ENCODE results near the gene CHD6.

The CHD6 gene

DNA sequence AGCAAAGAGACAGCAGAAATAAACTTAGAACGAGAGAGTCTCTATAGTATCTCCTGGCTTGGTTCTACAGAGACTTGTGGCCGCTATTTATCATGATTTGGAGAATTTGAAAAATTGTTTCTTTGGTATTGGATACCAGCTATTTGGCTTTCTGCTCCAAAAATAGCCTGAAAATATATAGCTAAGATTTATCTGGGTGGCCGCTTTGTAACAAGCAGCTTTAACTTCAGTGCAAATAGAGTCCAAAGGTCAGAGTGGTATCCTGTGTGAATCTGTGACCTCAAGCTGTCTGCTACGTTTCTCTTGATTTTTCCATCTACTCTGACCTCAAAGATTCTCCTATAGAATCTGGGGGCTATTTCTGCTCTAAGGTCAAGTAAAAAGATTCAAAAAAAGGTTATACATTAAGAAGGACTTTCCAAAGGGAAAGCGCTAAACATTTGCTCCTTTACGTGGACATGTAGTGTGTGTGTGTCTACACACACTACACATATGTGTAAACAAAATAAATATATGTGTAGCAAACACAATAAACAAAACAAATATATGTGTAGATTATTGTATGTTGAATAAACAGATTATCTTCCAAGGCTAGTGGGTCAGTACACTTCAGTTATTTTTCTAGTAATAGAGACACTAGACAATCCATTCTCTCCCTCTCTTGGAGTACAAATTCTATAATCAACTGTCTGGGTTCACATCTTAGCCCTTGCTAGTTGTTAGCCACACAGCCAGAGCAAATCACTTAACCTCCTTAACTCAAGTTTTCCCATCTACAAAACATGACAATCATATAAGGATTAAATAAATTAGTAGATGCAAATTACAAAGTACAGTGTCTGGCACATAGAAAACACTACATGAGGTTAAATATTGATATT lies 40.8 kb downstream of the CHD6 start:
- no peak for DNase-seq

GRCh38 chr20:41575412-41575811 lies 42.8 kb downstream of the CHD6 start:
- DNase-seq: no peak

DNA sequence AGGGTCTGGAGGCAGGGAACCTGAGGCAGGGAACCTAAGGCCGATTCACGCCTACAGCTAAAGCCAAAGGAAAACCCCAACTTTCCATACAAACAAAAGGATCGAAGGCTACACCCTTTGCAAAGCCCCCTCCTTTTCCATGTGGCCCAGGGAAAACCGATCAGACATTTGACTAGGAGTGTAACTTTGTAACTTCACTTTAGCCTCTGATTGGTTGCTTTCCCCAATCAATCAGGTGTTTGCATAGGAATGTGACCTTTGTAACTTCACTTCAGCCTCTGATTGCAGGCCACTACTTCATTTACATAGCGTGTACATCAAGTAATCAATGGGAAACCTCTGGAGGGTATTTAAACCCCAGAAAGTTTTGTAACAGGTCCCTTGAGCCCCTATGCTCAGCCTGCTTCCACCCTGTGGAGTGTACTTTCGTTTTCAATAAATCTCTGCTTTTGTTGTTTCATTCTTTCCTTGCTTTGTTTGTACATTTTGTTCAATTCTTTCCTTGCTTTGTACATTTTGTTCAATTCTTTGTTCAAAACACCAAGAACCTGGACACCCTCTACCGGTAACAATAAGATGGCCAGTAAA lies 43.3 kb downstream of the CHD6 start:
- DNase-seq: no peak

- no peak for DNase-seq
Measured at GRCh38 chr20:41573955-41574354, 44.2 kb downstream of the CHD6 start.

DNA sequence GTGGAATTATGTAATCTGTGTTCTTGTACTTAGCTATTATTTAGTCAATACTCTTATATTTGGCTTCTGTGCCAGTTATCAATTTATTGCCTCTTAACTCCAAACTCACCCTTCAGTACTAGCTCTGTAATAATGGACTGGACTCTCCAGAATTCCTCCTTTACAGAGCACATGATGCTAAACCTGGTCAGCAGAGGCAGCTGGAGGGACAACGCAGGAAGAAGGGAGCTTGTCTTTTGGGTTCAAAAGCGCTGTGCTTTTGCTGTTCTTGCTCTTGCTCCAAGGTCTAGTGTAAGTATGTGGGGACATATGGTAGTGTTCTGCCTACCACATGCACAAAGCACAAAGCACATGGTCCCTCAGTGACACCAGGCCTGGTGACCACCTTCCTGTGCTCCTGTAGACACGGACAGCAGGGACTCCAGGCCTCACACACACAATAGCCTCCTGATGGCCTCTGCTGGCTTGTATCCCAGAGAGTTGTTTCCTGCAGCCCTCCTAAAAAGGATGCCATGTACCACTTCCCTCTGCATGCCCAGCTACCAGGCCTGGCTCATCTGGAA lies 46.1 kb downstream of the CHD6 start:
- DNase-seq: no peak

- DNase-seq: no peak
Measured at GRCh38 chr20:41571006-41571405, 47.2 kb downstream of the CHD6 start.

DNA sequence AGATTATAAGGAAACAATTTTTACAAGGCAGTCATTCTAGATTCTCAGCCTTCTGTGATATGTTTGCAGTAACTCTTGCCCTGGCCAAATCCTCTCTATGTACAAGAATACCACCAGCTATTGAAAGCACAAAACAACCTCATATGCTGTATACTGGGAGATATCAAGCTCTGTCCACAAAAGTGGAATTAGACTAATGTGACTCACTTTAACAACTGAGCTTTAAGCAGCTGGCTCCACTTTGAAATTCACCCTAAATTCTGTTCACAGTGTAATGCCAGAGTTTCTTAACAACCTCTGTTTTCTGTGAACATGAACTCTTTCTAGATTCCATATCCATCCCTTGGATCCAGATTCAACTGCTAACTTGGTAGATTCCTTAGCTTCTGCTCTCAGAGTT lies 47.6 kb downstream of the CHD6 start:
- no peak for DNase-seq

DNA sequence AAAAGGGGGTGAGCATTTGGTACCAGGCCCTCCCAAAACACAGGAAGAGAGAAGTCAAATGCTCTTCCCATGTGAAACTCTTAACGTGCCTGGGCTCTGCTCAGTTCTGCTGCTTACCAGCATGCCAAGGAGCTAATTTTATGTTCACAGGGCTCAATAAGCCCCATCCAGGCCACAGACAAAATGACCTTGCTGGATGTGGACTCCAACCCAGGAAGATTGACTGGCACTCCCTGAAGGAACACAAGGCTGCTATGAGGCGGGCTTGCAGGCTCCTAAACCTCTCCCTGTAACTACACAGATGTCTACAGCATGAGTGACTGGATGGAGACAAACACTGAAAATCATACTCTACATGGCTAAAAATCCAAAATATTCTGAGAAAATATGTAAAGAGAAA lies 50.6 kb downstream of the CHD6 start:
- no peak for DNase-seq

DNA sequence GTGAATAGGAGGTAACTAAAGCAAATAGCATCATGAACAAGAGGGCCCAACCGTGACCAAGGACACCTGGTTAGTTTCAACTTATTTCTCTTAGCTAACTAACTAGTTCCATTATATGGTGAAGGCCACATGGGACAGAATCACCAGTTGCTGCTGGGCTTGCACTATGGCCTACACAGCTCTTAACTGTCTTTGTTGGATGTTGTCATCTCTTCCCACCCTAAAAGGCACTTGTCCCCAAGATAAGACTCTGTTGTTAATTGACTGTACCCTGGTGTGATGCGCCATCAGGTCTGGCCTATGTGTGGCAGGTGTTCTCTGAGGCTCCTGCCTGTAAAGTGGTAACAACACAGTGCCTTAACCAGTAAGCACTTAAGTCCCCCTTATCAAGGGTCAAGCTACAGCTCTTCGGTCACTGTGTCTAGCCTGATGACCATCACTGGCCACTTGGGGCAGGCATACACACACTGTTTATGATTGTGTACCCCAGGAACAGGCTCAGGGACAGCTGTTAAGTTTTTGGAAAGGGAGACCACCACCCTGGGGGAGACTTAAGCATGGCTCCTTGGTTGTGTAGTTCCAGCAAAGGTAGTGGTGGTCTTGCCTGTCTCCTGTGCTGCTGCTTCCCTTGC lies 51.2 kb downstream of the CHD6 start:
- no peak for DNase-seq

DNA sequence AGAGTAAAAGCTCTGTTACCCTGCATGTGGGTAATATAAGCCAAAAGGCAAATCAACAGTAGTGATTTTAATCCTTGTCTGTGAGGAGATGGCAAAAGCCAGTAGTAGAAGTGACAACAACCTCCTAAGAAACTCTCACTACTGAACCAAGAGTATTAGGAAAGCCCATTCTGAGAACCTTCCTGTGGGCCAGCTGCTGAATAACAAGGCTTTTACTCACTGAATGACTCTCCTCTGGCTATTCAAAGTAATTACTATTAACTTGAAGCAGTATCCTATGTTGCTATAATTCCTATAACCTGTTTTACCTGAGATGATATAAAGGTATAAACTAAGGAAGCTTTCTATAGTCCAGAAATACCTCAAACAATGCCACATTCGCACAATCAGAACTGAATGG lies 55.1 kb downstream of the CHD6 start:
- no peak for DNase-seq

DNA sequence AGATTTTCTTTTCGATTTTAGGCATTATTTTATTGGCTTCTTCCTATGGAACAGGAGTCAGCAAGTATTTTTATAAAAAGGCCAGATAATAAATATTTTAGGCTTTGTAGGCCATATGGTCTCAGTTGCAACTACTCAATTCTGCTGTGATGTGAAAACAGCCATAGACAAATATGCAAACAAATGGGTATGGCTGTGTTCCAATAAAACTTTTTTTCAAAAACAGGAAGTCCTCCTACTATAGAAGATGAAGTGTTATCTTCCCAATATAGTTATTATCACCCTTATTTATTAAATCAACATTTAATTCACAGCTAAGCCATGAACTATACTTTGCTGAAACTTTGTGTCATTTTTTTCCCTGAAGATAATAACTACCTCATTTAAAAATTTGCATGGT lies 57.2 kb downstream of the CHD6 start:
- DNase-seq: no peak

DNA sequence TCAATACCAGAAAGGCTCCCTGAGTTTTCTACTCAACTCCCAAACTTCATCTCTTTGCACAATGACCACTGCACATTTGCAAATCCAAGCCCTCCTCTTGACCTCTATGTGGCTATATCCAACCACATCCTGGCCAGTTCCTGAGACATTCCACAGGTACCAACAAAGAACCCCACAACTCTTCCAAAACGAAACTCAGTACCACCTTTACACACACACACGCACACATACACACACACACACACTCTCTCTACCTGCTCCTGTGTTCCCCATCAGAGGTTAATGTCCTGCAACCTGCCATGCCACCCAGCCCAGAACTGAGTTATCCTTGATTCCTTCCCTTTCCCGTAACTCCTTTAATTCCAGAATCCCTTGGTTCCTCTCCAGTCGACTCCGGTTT lies 58.5 kb downstream of the CHD6 start:
- DNase-seq: no peak

DNA sequence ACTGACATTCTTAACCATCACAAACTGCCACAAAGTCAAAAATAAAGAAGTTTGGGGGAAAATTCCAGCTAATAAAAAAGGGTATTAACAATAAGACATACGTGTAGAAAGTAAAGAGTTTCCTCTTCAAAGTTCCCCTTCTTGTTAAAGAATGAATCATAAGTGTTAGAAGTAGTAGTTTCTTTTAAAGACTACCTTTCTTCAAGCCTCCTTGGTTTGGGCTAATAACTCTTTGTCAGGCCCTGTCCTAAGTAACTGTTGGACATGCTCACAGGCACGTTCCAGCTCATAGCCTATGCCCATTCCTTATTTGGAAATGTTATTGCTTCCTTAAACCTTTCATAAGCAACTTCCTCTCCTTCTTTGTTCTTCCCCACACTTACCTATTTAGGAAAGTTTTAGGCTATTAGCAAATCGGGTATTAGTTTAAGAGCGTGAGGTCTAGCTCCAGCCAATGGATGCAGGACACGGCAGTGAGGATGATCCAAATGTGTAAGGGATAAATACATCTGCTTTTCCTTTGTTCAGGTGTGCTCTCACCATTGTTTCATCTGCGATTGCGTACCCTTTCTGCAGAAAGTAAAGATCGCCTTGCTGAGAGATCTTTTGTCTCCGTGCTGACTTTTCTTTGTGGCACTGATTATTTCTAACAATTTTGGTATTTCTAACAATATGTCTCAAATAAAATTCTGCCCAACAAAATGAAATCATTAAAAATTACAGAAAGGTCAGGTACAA lies 64.9 kb downstream of the CHD6 start:
- DNase-seq: no peak

GRCh38 chr20:41552295-41553068 lies 65.7 kb downstream of the CHD6 start:
- DNase-seq: no peak

DNA sequence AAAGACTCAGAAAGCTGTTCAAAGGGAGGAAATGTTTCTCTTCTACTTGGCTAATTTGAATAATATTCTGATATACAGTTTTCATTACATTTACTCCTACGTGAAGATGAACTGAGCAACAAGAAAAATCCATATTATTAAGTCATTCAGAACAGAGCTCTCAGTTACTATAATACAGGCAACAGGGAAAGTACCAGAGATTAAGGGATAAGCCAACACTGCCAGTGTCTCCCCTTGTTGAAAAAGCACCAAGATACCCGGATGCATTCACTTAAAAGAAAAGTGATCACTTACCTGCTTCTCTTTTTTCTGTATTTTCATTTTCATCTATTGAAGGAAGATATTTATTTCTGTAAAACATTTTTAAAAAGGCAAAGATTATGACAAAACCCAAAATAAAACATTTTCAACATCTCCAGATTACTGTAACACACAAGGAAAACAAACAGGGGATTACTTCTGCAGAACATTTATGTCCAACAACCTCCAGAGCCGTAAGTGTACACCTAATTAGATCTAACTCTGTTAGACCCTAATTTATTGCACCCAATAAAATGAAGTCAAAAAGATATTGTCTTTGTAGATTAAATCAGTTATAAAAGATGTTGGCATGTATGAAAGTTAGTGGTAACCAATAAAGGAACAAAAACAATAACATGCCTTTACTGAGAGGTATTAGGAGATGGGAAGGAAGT lies 67.0 kb downstream of the CHD6 start:
- DNase-seq: peak; percentile 70

DNA sequence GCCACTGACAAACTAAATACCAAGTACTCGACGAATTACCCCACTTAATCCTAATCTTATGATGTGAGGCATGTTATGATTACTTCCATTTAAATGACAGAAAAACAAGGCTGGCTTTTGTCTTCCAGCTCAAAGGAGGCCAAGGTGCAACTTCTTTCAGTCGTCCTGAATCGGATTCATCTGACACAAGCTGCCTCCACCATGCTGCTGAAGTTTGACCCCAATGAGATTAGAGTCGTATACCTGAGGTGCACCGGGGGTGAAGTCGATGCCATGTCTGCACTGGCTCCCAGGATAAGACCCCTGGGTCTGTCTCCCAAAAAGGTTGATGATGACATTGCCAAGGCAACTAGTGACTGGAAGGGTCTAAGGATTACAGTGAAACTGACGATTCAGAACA lies 71.0 kb downstream of the CHD6 start:
- no peak for DNase-seq

DNA sequence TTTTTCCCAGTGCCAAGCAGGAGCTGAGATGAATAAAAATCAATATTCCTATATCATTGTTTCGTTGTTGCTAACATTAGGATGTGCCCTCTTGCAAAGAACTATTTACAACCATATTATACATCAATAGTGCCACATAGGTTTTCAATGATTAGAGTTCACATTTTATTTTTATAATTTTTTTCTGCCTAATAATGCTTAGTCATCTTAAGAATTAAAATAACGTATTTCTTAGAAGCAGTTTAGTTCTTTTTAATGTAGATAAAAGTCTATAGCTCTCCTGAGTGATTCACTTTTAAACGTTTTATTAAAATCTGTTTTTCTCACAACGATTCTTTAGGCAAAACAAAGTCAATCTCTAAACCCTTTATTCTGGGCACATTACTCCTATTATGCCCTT lies 71.6 kb downstream of the CHD6 start:
- DNase-seq: no peak

DNA sequence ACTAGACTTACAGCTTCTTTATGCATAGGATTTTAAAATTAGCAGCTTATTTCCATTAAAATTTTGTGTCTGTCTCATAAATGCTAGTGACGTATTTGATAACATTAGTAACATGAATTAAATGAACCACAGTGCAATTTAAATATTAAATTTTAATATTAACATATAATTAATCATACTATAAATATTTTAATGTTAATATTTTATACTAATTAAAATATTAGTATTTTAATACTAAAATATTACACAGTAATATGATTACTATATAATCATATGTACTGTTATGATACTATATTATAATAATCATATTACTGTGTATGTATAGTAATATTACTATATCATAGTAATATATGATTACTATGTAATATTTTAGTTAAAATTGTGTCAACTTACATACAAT lies 73.7 kb downstream of the CHD6 start:
- no peak for DNase-seq

GRCh38 chr20:41540918-41541317 lies 77.3 kb downstream of the CHD6 start:
- DNase-seq: no peak

DNA sequence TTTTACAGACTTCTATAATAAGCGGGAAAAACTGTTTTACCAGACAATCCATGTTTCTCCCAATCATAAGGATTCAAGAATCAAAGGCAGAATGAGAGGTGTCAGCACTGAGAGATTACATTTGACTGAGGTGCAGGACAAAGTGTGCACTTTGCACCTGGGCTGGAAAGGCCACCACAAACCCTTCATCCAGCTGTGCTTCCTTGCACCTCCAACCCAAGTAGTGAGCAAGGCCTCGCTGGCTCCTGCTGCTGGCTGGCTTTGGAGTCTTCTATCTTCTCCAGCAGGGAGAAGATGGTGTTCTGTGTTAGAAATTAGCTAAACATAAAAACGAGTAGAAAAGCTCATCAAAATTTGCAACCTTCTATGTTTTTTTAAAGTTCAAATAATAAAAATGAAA lies 77.7 kb downstream of the CHD6 start:
- peak; percentile 15 for DNase-seq

- DNase-seq: no peak
Measured at GRCh38 chr20:41538810-41539596, 79.2 kb downstream of the CHD6 start.
